Measurements from ENCODE around the gene PIK3AP1.

GRCh38 chr10:96696845-96697425 lies 23.4 kb downstream of the PIK3AP1 start:
- TF ChIP-seq CTCF (IDR thresholded peaks at IDR 0.05 in 4 of 5, conservative IDR thresholded peaks at IDR 0.05 in 1 of 5) (no peak), POLR2A (IDR thresholded peaks at IDR 0.05) (no peak)

Data from gastrocnemius medialis (tissue), 4 donors.